Right lobe of liver (tissue), 6 donors: Measurements from ENCODE around the gene RAB33A. TPM values are rescaled to one million over a fixed set of nuclear protein-coding genes. Genes with fewer than 3 reads are reported as not detected.

Source experiments
- ATAC-seq, 4 donors: fragments of 200-7000 bp; cut with Tn5 transposase; one replicate each; pipeline ENCODE4 v1.9.1; 2020; ENCODE audit warnings: mild to moderate bottlenecking in 4 of 4, moderate library complexity in 4 of 4
- DNase-seq, 3 donors: peaks; one replicate each; pipeline ENCODE4 v3.0.0-alpha.2; 2020
- H3K27ac ChIP-seq, 3 donors: fragments of 200-600 bp; one replicate each; pipeline ENCODE4 v1.8.0; 2022
- H3K27me3 ChIP-seq, 2 donors: fragments of 200-600 bp; one replicate each; pipeline ENCODE4 v1.8.0; 2022
- H3K36me3 ChIP-seq, 4 donors: fragments of 200-600 bp; sonication (generic) in 1 of 4; one replicate each; pipeline versions ENCODE4 v1.5.1 to v1.8.0; 2017 to 2022; ENCODE audit warnings: control low read depth in 1 of 4
- H3K4me1 ChIP-seq, 4 donors: fragments of 200-600 bp; sonication (generic) in 1 of 4; one replicate each; pipeline versions ENCODE4 v1.5.1 to v1.8.0; 2017 to 2022; ENCODE audit warnings: control low read depth in 1 of 4
- H3K4me3 ChIP-seq, 3 donors: fragments of 200-600 bp; one replicate each; pipeline ENCODE4 v1.8.0; 2022
- H3K9me3 ChIP-seq, 4 donors: fragments of 200-600 bp; sonication (generic) in 1 of 4; one replicate each; pipeline versions ENCODE4 v1.5.1 to v1.8.0; 2017 to 2022; ENCODE audit warnings: control low read depth in 1 of 4
- CTCF ChIP-seq, 4 donors: fragments of 200-600 bp in 3 of 4; fragments of 450-650 bp in 1 of 4; IDR thresholded peaks; one replicate each; pipeline versions ENCODE4 v1.5.1 to v1.8.0; 2016 to 2022; ENCODE audit warnings: antibody characterized with exemption in 4 of 4, mild to moderate bottlenecking in 2 of 4
- POLR2A ChIP-seq: fragments of 450-650 bp; IDR thresholded peaks from one replicate; pipeline ENCODE4 v1.6.1; 2017; ENCODE audit warnings: antibody characterized with exemption, mild to moderate bottlenecking
- WGBS: methylation state at CpG from one replicate; pipeline ENCODE4 v1.1.6; 2018; ENCODE audit warnings: low coverage, low lambda C conversion rate; ENCODE audit not compliant: insufficient coverage; ENCODE audit errors: missing lambda C conversion rate; 5-methylcytosine and 5-hydroxymethylcytosine counted together
- intact Hi-C, 2 donors: fragments of 100-400 bp; cut with DNase I; formaldehyde crosslinking; loops; one replicate each; pipeline versions ENCODE4 v1.11.2 to v1.14.1; 2022
- total RNA-seq, 6 experiments: library from RNA; depleted of rRNA in 2 of 6; stranded (reverse); fragments of >200 nt in 2 of 6; fragmentation: NEBNext Ultra II Directional in 3 of 6; extraction: Animal tissue kit (Norgen Biotek cat#: 25700) in 3 of 6; gene quantifications; one replicate each; pipeline versions ENCODE4 v1.1.0 to v1.2.4, GENCODE V29; 2016 to 2023
- donor health status: DM: no; HTN: yes; CAD: no.
- donor health status: DM: no; HTN: no; CAD: no.
- donor health status: DM: no; HTN: no; CAD: no.
- donor health status: DM: no; HTN: yes; CAD: no.
- donor health status: DM: no; HTN: yes; CAD: no.

RAB33A gene
- total RNA-seq, 6 experiments from 2014 or later, result 0.20 to 0.81 (median 0.55) TPM; not detected in 1

GRCh38 chrX:130136496-130136895, 35.3 kb upstream of the RAB33A start:
- Histone ChIP-seq H3K4me1 (no peaks in the 10 kb centered on the region), H3K9me3 (no peaks in the 10 kb centered on the region), H3K36me3 (peaks cover 0 to 46% (median 6%) of the 10 kb centered on the region in 4 donors), H3K4me3 (no peak overlapping the region), H3K27ac (no peak overlapping the region), H3K27me3 (no peaks in the 10 kb centered on the region)
- TF ChIP-seq POLR2A, result no peak
- no peak for TF ChIP-seq CTCF (IDR thresholded peaks at IDR 0.05)
- no peak for DNase-seq
- ATAC-seq, result peak in 2 of 4 donors; percentile 15 to 18
- WGBS, result 36% methylated on average over 3 of the region's 5 CpGs
- intact Hi-C loops, result no loop called here

- peaks cover 0 to 42% (median 6%) of the 10 kb centered on the region in 4 donors for H3K36me3 ChIP-seq
- WGBS, result 67% methylated on average over 7 of the region's 8 CpGs
Observed at GRCh38 chrX:130136961-130137360, 34.8 kb upstream of the RAB33A start.

GRCh38 chrX:130139474-130140201, 32.1 kb upstream of the RAB33A start:
- Histone ChIP-seq H3K4me1 (no peaks in the 10 kb centered on the region), H3K27ac (no peak overlapping the region), H3K9me3 (no peaks in the 10 kb centered on the region), H3K4me3 (no peak overlapping the region), H3K36me3 (peaks cover 0 to 50% (median 6%) of the 10 kb centered on the region in 4 donors), H3K27me3 (no peaks in the 10 kb centered on the region)
- WGBS, result 49% methylated on average over 2 of the region's 3 CpGs
- no peak for TF ChIP-seq POLR2A
- TF ChIP-seq CTCF (IDR thresholded peaks at IDR 0.05), result no peak
- ATAC-seq, result no peak
- no peak for DNase-seq
- intact Hi-C loops, result no loop called here

More at GRCh38 chrX:130136961-130137360, 34.8 kb upstream of the RAB33A start:
- H3K4me3 ChIP-seq, result no peak overlapping the region
- DNase-seq, result no peak
- no peaks in the 10 kb centered on the region for H3K9me3 ChIP-seq
- no peaks in the 10 kb centered on the region for H3K4me1 ChIP-seq
- ATAC-seq, result no peak
- H3K27ac ChIP-seq, result no peak overlapping the region
- intact Hi-C loops, result no loop called here
- no peaks in the 10 kb centered on the region for H3K27me3 ChIP-seq
- no peak for TF ChIP-seq CTCF (IDR thresholded peaks at IDR 0.05)
- TF ChIP-seq POLR2A, result no peak

- WGBS, result 70% methylated on average over 3 of the region's 3 CpGs
- ATAC-seq (no peak), DNase-seq (no peak)
- H3K4me1 ChIP-seq, result no peaks in the 10 kb centered on the region
- intact Hi-C loops, result no loop called here
- H3K4me3 ChIP-seq, result no peak overlapping the region
- no peak overlapping the region for H3K27ac ChIP-seq
- H3K27me3 ChIP-seq, result no peaks in the 10 kb centered on the region
- H3K9me3 ChIP-seq, result no peaks in the 10 kb centered on the region
- peaks cover 0 to 63% (median 8%) of the 10 kb centered on the region in 4 donors for H3K36me3 ChIP-seq
- TF ChIP-seq CTCF (IDR thresholded peaks at IDR 0.05) (no peak), POLR2A (no peak)
Observed at GRCh38 chrX:130144509-130144908, 27.3 kb upstream of the RAB33A start.
